H1 (cell line): ENCODE results near the gene STARD3NL. TPM values are rescaled to one million over a fixed set of nuclear protein-coding genes. Genes with fewer than 3 reads are reported as not detected.

ENCODE experiments used
- CTCF ChIA-PET: fragments of 300-600 bp; sonication (Branson Sonifier 250); formaldehyde crosslinking; loops from one replicate; lab custom pipeline; 2021; ENCODE audit not compliant: partially characterized antibody; lab: Charles Lee
- POLR2A ChIA-PET: fragments of 300-600 bp; sonication (Branson Sonifier 250); formaldehyde crosslinking; loops from one replicate; lab custom pipeline; 2021; ENCODE audit warnings: inconsistent platforms; ENCODE audit not compliant: partially characterized antibody; lab: Charles Lee
- DNase-seq, 2 experiments: peaks; one replicate each; pipeline versions ENCODE4 v3.0.0 to v3.0.0-alpha.2; 2010 to 2022; ENCODE audit warnings: low spot score in 2 of 2, low read depth in 1 of 2, mixed read lengths in 1 of 2
- FAIRE-seq: peaks from 2 replicates; lab custom pipeline; 2011; peaks lifted over from hg19 to GRCh38; lab: Jason Lieb, UNC
- H2AFZ ChIP-seq: 2 replicates; pipeline ENCODE4 v1.8.1; 2012; ENCODE audit warnings: low read length, inconsistent platforms
- H2AK5ac ChIP-seq: 2 replicates; pipeline ENCODE4 v1.6.1; 2013; ENCODE audit warnings: low read depth, low read length
- H2BK120ac ChIP-seq: replicated peaks from 2 replicates; pipeline ENCODE3; 2013; ENCODE audit warnings: low read depth, low read length, inconsistent platforms
- H2BK12ac ChIP-seq: 2 replicates; pipeline ENCODE4 v1.6.1; 2013; ENCODE audit warnings: low read depth, low read length
- H2BK15ac ChIP-seq: 2 replicates; pipeline ENCODE4 v1.6.1; 2013; ENCODE audit warnings: low read length
- H2BK20ac ChIP-seq: 2 replicates; pipeline ENCODE4 v1.6.1; 2013; ENCODE audit warnings: low read length
- H2BK5ac ChIP-seq: 2 replicates; pipeline ENCODE4 v1.6.1; 2013; ENCODE audit warnings: low read depth, low read length
- H3K14ac ChIP-seq: 2 replicates; pipeline ENCODE4 v1.6.1; 2013; ENCODE audit warnings: inconsistent platforms; ENCODE audit not compliant: insufficient read length
- H3K18ac ChIP-seq: 2 replicates; pipeline ENCODE4 v1.6.1; 2013; ENCODE audit warnings: low read length; ENCODE audit errors: extremely low read depth
- H3K23ac ChIP-seq: 2 replicates; pipeline ENCODE4 v1.6.1; 2013; ENCODE audit warnings: inconsistent platforms; ENCODE audit not compliant: insufficient read length
- H3K23me2 ChIP-seq: 2 replicates; pipeline ENCODE4 v1.6.1; 2013; ENCODE audit warnings: low read depth, low read length
- H3K27ac ChIP-seq: 2 replicates; pipeline ENCODE4 v1.6.1; 2011; ENCODE audit warnings: low read depth, low read length, inconsistent platforms
- H3K27me3 ChIP-seq, 4 experiments: replicated peaks in 1 of 4; 1 replicate in 1 of 4; 2 replicates in 3 of 4; pipeline versions ENCODE4 v1.6.1 to v1.8.1; 2011 to 2013; ENCODE audit warnings: low read length in 3 of 4, mild to moderate bottlenecking in 3 of 4, inconsistent platforms in 2 of 4, mixed read lengths in 2 of 4, moderate library complexity in 1 of 4; ENCODE audit not compliant: control insufficient read depth in 3 of 4, insufficient read depth in 3 of 4; ENCODE audit errors: extremely low read depth in 1 of 4
- H3K36me3 ChIP-seq, 4 experiments: 2 replicates each; pipeline versions ENCODE4 v1.6.1 to v1.8.1; 2011 to 2013; ENCODE audit warnings: mild to moderate bottlenecking in 4 of 4, low read length in 3 of 4, moderate library complexity in 2 of 4, control low read depth in 1 of 4, inconsistent platforms in 1 of 4; ENCODE audit not compliant: insufficient read depth in 4 of 4, control insufficient read depth in 2 of 4
- H3K4ac ChIP-seq: replicated peaks from 2 replicates; pipeline ENCODE3; 2013; ENCODE audit warnings: low read length, low read depth, mixed read lengths, inconsistent platforms; ENCODE audit not compliant: insufficient read length
- H3K4me1 ChIP-seq, 4 experiments: replicated peaks in 1 of 4; 1 replicate in 1 of 4; 2 replicates in 3 of 4; pipeline versions ENCODE4 v1.6.1 to v1.8.1; 2011 to 2013; ENCODE audit warnings: low read length in 3 of 4, inconsistent platforms in 2 of 4, mixed read lengths in 1 of 4; ENCODE audit not compliant: insufficient read depth in 4 of 4, control insufficient read depth in 3 of 4
- H3K4me2 ChIP-seq, 2 experiments: 2 replicates each; pipeline versions ENCODE4 v1.6.1 to v1.8.1; 2011 to 2013; ENCODE audit warnings: low read depth in 2 of 2, low read length in 2 of 2, control low read depth in 1 of 2, inconsistent platforms in 1 of 2, mild to moderate bottlenecking in 1 of 2; ENCODE audit not compliant: insufficient read depth in 1 of 2
- H3K4me3 ChIP-seq, 4 experiments: fragments of 200-600, 300-600 bp in 1 of 4; sonication (generic), shearing (Covaris generic), sonication (Bioruptor Twin) in 1 of 4; 2 replicates each; pipeline versions ENCODE4 v1.5.1 to v1.8.1; 2011 to 2016; ENCODE audit warnings: low read length in 4 of 4, low read depth in 3 of 4, control low read depth in 2 of 4, inconsistent platforms in 2 of 4, mild to moderate bottlenecking in 2 of 4, mixed read lengths in 1 of 4, moderate library complexity in 1 of 4; ENCODE audit not compliant: insufficient read depth in 2 of 4; ENCODE audit errors: extremely low read depth in 1 of 4
- H3K56ac ChIP-seq: replicated peaks from 2 replicates; pipeline ENCODE3; 2013; ENCODE audit warnings: low read depth, mild to moderate bottlenecking, mixed read lengths, low read length, inconsistent platforms; ENCODE audit not compliant: insufficient read length
- H3K79me1 ChIP-seq: 2 replicates; pipeline ENCODE4 v1.6.1; 2013; ENCODE audit warnings: low read depth, low read length, control low read depth
- H3K79me2 ChIP-seq, 2 experiments: 2 replicates each; pipeline versions ENCODE4 v1.6.1 to v1.8.1; 2012 to 2013; ENCODE audit warnings: low read length in 2 of 2, mild to moderate bottlenecking in 2 of 2, inconsistent platforms in 1 of 2; ENCODE audit not compliant: insufficient read depth in 2 of 2, control insufficient read depth in 1 of 2
- H3K9ac ChIP-seq, 4 experiments: replicated peaks in 1 of 4; 1 replicate in 1 of 4; 2 replicates in 3 of 4; pipeline versions ENCODE4 v1.6.1 to v1.8.1; 2011 to 2013; ENCODE audit warnings: low read depth in 3 of 4, low read length in 3 of 4, control low read depth in 2 of 4, mild to moderate bottlenecking in 2 of 4, moderate library complexity in 2 of 4, inconsistent platforms in 1 of 4; ENCODE audit errors: extremely low read depth in 1 of 4
- H3K9me3 ChIP-seq, 2 experiments: 2 replicates each; pipeline versions ENCODE4 v1.6.1 to v1.8.1; 2012 to 2013; ENCODE audit warnings: mild to moderate bottlenecking in 2 of 2, moderate library complexity in 2 of 2, control low read depth in 1 of 2, inconsistent platforms in 1 of 2, low read depth in 1 of 2, low read length in 1 of 2, mixed read lengths in 1 of 2; ENCODE audit not compliant: insufficient read depth in 2 of 2
- H4K20me1 ChIP-seq, 2 experiments: replicated peaks in 1 of 2; 2 replicates each; pipeline versions ENCODE3 to v1.8.1; 2011 to 2013; ENCODE audit warnings: inconsistent platforms in 2 of 2, low read length in 2 of 2, mild to moderate bottlenecking in 1 of 2; ENCODE audit not compliant: insufficient read depth in 2 of 2, control insufficient read depth in 1 of 2
- H4K5ac ChIP-seq: 2 replicates; pipeline ENCODE4 v1.6.1; 2013; ENCODE audit warnings: low read length, low read depth, mixed read lengths, inconsistent platforms; ENCODE audit not compliant: insufficient read length
- H4K8ac ChIP-seq: 2 replicates; pipeline ENCODE4 v1.8.0; 2013; ENCODE audit warnings: mild to moderate bottlenecking, moderate library complexity, low read length, inconsistent platforms; ENCODE audit not compliant: insufficient read depth; ENCODE audit errors: extremely low read depth
- H4K91ac ChIP-seq: replicated peaks from 2 replicates; pipeline ENCODE3; 2013; ENCODE audit warnings: low read length, mixed read lengths, inconsistent platforms; ENCODE audit not compliant: insufficient read length
- BACH1 ChIP-seq: IDR thresholded peaks from 2 replicates; pipeline ENCODE4 v1.6.1; 2012; ENCODE audit warnings: low read length, improper control_type of control experiment
- CBX5 ChIP-seq: fragments of 300-800, 300-1000 bp; sonication (generic); IDR thresholded peaks from 2 replicates; pipeline ENCODE4 v1.7.1; 2016; ENCODE audit warnings: antibody characterized with exemption, low read length, low read depth
- CHD2 ChIP-seq: IDR thresholded peaks from 2 replicates; pipeline ENCODE4 v1.6.1; 2012; ENCODE audit warnings: low read length, improper control_type of control experiment
- GTF2F1 ChIP-seq: IDR thresholded peaks from 2 replicates; pipeline ENCODE4 v1.6.1; 2012; ENCODE audit warnings: low read depth, low read length, improper control_type of control experiment, borderline replicate concordance
- HDAC2 ChIP-seq, 2 experiments: fragments of 300-600 bp in 1 of 2; sonication (generic) in 1 of 2; IDR thresholded peaks; 2 replicates each; pipeline ENCODE4 v1.6.1; 2011 to 2012; ENCODE audit warnings: low read depth in 2 of 2, low read length in 2 of 2, mild to moderate bottlenecking in 2 of 2, moderate library complexity in 2 of 2, borderline replicate concordance in 1 of 2, inconsistent platforms in 1 of 2
- POLR2A ChIP-seq, 2 experiments: IDR thresholded peaks; 1 replicate in 1 of 2; 2 replicates in 1 of 2; pipeline ENCODE4 v1.6.1; 2011; ENCODE audit warnings: low read depth in 2 of 2, low read length in 2 of 2, mild to moderate bottlenecking in 2 of 2; ENCODE audit errors: control extremely low read depth in 1 of 2
- POLR2AphosphoS5 ChIP-seq: IDR thresholded peaks from 2 replicates; pipeline ENCODE4 v1.6.1; 2011; ENCODE audit warnings: low read depth, low read length
- SP4 ChIP-seq: IDR thresholded peaks from 2 replicates; pipeline ENCODE4 v1.6.1; 2012; ENCODE audit warnings: low read length, inconsistent platforms
- SUZ12 ChIP-seq: fragments of 200-600 bp; sonication (generic); IDR thresholded peaks from 2 replicates; pipeline ENCODE4 v1.6.1; 2012; ENCODE audit warnings: mild to moderate bottlenecking, inconsistent platforms, low read length, moderate library complexity, mixed read lengths
- TAF1 ChIP-seq: IDR thresholded peaks from 2 replicates; pipeline ENCODE4 v1.6.1; 2011; ENCODE audit warnings: mild to moderate bottlenecking, low read depth, low read length
- TAF7 ChIP-seq: optimal IDR thresholded peaks from 2 replicates; pipeline ENCODE3; 2011; ENCODE audit warnings: low read depth, mild to moderate bottlenecking, inconsistent platforms, low read length, moderate library complexity, borderline replicate concordance
- TBP ChIP-seq: IDR thresholded peaks from 2 replicates; pipeline ENCODE4 v1.6.1; 2011; ENCODE audit warnings: low read depth, low read length, improper control_type of control experiment
- TCF12 ChIP-seq: IDR thresholded peaks from 2 replicates; pipeline ENCODE4 v1.6.1; 2011; ENCODE audit warnings: low read depth, mild to moderate bottlenecking, low read length
- TEAD4 ChIP-seq: IDR thresholded peaks from 2 replicates; pipeline ENCODE4 v1.6.1; 2012; ENCODE audit warnings: low read depth, low read length, inconsistent platforms, mixed read lengths
- WGBS, 2 experiments: shearing (Covaris generic) in 1 of 2; methylation state at CpG; one replicate each; pipeline versions ENCODE4 v1.1.6 to v1.1.7; 2013 to 2015; ENCODE audit warnings: low lambda C conversion rate in 2 of 2, mixed read lengths in 2 of 2, inconsistent platforms in 1 of 2, low coverage in 1 of 2, missing lambda C conversion rate in 1 of 2; ENCODE audit not compliant: insufficient replicate concordance in 2 of 2, insufficient coverage in 1 of 2, insufficient read length in 1 of 2; ENCODE audit errors: extremely low coverage in 1 of 2, missing lambda C conversion rate in 1 of 2; 5-methylcytosine and 5-hydroxymethylcytosine counted together
- polyA plus RNA-seq, 7 experiments: library from polyadenylated mRNA; depleted of rRNA in 3 of 7; stranded (reverse) in 5 of 7; unstranded in 2 of 7; fragments of >200 nt in 5 of 7; fragments of 200-250 nt in 2 of 7; gene quantifications; 1 replicate in 5 of 7; 2 replicates in 1 of 7; 4 replicates in 1 of 7; pipeline versions ENCODE4 v1.2.1 to v1.2.3, GENCODE V29; 2011 to 2013; ENCODE audit warnings: missing spikeins in 2 of 7, mixed read lengths in 2 of 7
- total RNA-seq: library from RNA; stranded (reverse); fragmentation: NEBNext Ultra II Directional; extraction: Animal tissue kit (Norgen Biotek cat#: 25700); gene quantifications from 2 replicates; pipeline ENCODE4 v1.2.1, GENCODE V29; 2021
- TF ChIP-seq, protein P1 (sequence below): IDR thresholded peaks from 2 replicates; pipeline ENCODE4 v1.6.1; 2011; ENCODE audit warnings: low read depth, mild to moderate bottlenecking, low read length; ENCODE audit not compliant: insufficient read depth

The STARD3NL gene
- total and polyA plus RNA-seq, 2 of the 8 experiments (the other 6 are each of a cell fraction or from before 2014, with no cell fraction given) = 27.1 to 40.5 TPM

DNA sequence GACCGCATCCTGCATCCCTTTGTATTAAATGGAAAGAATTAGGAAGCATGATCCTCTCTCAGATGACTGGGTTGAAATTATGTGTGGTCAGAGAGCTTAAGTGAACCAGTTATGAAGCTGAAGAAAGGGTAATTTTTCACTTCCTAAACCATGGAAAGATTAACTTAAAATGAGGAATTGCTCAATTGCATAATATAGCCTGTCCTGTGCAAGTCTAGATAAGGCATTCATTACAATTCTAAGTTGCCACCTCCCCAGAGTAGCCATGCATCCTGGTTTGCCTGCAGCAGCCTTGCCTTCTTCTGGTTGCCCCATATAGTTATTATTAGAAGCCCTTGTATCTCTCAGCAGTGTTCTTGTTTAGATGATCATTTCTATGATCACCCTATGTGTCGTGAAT lies 45.3 kb downstream of the STARD3NL start:
- H2BK5ac ChIP-seq = no peak overlapping the region
- no peak overlapping the region for H2BK15ac ChIP-seq
- H2AK5ac ChIP-seq = no peak overlapping the region
- no peaks in the 10 kb centered on the region for H3K79me2 ChIP-seq
- no peak overlapping the region for H3K27ac ChIP-seq
- H3K79me1 ChIP-seq = no peaks in the 10 kb centered on the region
- FAIRE-seq (no peak), DNase-seq (no peak)
- ChIA-PET CTCF (interaction anchor here (0.6 to 5.6 kb wide), 30 partner anchors 10 to 322 kb away, joined by 3 to 51 read pairs (median 5); partner anchors contain the start of genes EPDR1, SFRP4 and TARP), POLR2A (no interaction called here)
- H4K5ac ChIP-seq = no peak overlapping the region
- peaks cover 0 to 2% (median 0%) of the 10 kb centered on the region in 4 experiments; a peak in 1 of 7 replicates for H3K4me1 ChIP-seq
- no peaks in the 10 kb centered on the region for H3K9me3 ChIP-seq
- H3K27me3 ChIP-seq = no peaks in the 10 kb centered on the region
- H3K4me2 ChIP-seq = no peak overlapping the region
- no peak overlapping the region for H2BK120ac ChIP-seq
- no peaks in the 10 kb centered on the region for H3K23me2 ChIP-seq
- WGBS, 2 experiments = 91% methylated on average over 2 of the region's 2 CpGs; no CpG with 5 or more reads in 1 of the 2 experiments
- H3K23ac ChIP-seq = no peak overlapping the region
- H3K14ac ChIP-seq = no peak overlapping the region
- H4K20me1 ChIP-seq = no peaks in the 10 kb centered on the region
- no peak overlapping the region for H3K56ac ChIP-seq
- no peak overlapping the region for H2BK20ac ChIP-seq
- no peak overlapping the region for H3K18ac ChIP-seq
- H3K4ac ChIP-seq = no peak overlapping the region
- H3K9ac ChIP-seq = no peak overlapping the region
- H3K36me3 ChIP-seq = peaks cover 0 to 13% (median 12%) of the 10 kb centered on the region in 4 experiments; a peak in 6 of 8 replicates
- H4K8ac ChIP-seq = no peak overlapping the region
- H4K91ac ChIP-seq = no peak overlapping the region
- no peak overlapping the region for H3K4me3 ChIP-seq
- H2AFZ ChIP-seq = no peak overlapping the region
- no peak overlapping the region for H2BK12ac ChIP-seq
- TF ChIP-seq CHD2 (no peak), SP4 (no peak), CBX5 (no peak), GTF2F1 (no peak), HDAC2 (IDR thresholded peaks at IDR 0.05; ENCODE audit: borderline replicate concordance in 1 of 2, low read depth in 2 of 2, low read length in 2 of 2) (no peak), TAF7 (no peak), POLR2AphosphoS5 (no peak), TCF12 (no peak), BACH1 (no peak), TAF1 (no peak), SUZ12 (no peak), TEAD4 (no peak), POLR2A (IDR thresholded peaks at IDR 0.05; ENCODE audit: control extremely low read depth in 1 of 2, low read depth in 2 of 2, low read length in 2 of 2) (no peak), TBP (no peak)
- TF ChIP-seq, protein P1, sequence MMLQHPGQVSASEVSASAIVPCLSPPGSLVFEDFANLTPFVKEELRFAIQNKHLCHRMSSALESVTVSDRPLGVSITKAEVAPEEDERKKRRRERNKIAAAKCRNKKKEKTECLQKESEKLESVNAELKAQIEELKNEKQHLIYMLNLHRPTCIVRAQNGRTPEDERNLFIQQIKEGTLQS = no peak
